ENCODE data around the gene SYTL5.

The SYTL5 gene

DNA sequence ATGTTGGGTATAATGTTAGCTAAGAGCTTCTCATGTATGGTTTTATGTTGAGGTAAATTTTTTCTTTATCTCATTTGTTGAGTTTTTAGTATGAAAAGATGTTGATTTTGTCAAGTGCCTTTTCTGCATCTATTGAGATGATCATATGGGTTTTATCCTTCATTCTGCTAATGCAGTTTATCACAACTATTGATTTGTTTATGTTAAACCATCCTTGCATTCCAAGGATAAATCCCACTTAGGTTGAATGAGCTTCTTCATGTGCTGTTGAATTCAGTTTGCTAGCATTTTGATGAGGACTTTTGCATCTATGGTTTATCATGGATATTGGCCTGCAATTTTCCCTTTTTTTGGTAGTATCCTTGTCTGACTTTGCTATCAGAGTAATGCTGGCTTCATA lies 93.3 kb downstream of the SYTL5 start:
- DNase-seq, result no peak

DNA sequence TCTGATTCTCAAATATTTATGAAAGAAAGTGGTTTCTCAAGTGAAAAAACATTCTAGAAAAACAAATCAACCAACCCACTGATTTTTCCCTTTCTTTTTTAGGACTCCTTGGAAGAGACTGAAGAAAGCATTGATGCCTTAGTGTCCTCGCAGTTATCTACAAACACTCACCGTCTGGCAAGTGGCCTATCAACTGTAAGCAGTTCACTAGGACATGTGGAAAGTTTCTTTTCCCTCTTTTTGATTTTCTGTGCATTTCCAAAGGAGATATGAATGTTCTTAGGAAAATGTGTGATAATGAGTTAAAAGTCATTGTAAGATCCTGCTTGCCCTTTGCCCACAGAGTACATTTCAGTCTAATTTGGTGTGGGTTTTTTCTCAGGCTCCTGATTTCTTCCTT lies 95.9 kb downstream of the SYTL5 start:
- DNase-seq, result no peak

DNA sequence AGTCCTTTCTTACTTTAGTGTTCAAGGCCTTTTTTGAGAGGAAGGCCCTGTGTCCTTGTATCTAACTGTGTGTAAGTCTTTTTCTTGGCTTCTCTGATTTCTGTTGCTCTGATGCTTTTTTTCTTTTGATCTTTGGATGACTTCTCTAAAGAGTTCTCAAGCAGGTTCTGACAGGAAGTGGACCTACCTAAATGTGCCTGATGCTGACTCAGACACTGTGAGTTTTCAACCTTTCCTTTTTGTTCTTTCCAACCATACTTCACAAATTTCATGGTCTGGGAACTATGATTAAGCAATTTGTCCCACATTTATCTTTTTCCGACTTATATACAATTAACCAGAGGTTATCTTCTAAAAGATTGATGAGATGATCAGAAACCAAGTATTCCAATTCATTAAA lies 96.5 kb downstream of the SYTL5 start:
- no peak for DNase-seq

DNA sequence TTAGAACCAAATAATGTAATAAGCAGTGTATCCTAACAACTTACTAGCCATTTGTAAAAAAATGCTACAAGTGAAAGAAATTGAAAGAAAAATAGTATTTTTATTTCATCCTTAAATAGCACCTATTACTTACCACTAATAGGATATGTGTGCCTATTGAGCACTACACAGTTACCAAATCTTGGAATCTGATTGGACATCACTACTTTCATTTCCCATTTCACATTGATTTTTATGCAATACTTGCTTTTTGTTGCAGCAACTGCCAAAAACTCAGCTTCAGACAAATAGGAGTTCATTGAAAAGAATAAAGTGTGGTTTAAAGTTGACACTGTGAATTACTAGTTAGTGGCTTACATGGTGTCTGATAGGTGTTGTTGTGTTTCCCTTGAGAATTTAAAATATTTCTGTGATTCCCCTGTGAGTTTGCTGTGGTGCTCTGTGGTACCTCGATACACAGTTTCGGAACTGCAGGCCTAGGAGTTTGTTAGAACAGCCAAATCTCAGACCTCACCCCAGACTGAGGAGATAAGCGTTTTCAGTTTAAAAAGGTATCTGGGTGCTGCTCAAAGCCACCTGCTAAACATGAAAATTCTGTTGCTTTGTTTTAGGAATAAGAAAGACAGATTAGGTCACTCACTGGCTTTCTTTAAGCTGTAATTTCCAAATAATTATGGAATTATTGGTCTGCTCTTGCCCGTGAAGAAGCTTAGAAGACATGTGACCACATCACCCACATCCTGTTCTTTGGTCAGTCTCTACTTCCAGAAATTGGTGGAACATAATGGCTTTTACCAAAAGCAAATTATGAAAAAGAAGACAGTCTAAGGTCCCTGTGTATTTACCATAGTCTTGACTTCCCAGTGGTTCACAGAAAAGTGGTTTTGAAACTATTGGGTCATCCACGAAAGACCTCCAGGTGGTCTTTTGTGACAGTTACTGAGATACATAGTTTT lies 97.8 kb downstream of the SYTL5 start:
- DNase-seq, result no peak

DNA sequence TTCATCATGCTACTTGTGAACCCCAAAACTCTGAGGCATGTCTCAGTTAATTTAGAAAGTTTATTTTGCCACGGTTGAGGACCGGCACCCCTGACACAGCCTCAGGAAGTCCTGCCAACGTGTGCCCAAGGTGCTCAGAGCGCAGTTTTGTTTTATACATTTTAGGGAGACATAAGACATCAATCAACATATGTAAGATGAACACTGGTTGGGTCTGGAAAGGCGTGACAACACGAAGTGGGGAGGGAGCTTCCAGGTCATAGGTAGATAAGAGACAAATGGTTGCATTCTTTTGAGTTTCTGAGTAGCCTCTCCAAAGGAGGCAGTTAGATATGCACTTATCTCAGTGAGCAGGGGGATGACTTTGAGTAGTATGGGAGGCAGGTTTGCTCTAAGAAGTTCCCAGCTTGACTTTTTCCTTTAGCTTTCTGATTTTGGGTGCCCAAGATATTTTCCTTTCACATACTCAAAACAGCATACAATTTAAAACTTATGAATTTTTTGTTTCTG lies 98.9 kb downstream of the SYTL5 start:
- no peak for DNase-seq

DNA sequence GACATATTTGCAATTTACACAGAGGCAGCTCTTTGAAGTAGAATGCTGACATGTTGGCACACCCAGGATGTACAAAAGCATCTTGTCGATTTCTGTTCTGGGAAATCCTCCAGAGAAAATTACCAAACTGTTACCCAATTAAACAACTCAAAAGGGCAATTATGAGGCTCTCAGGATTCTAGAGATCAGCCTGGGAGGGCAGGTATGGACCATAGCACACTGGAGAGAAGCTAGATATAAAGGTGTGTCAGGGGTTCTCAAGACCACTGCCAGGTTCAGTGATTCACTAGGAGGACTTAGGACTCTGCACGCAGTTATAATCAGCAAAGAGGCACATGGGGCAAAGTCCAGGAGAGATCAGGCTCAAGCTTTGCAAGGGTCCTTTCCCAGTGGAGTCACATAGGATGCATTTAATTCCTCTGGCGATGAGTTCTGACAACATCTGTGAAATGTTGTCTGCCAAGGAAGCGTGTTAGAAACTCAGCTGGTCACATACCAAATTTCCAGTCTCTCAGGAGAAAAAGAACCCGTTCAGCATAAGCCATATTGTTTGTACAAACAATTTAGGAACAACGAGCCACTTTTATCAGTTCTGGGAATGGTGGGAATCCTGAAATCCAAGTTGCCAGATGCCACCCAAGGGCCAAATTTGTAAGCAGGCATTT lies 100.8 kb downstream of the SYTL5 start:
- DNase-seq, result no peak

DNA sequence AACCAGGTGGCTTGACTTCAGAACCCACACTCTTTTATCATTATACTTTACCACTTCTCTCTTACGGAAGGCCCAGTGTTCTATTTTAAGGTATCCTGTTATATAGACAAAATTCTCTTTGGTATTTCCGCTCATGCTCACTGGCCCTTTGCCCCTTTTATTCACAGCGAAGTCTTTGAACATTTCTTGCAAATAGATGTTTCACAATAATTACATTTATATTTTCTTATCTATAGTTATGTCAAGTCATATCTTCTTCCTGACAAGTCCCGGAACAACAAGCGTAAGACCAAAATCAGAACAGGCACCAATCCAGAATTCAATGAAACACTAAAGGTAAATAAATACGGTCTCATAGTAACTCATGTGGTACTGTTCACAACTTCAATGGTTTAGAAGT lies 102.0 kb downstream of the SYTL5 start:
- DNase-seq, result no peak

DNA sequence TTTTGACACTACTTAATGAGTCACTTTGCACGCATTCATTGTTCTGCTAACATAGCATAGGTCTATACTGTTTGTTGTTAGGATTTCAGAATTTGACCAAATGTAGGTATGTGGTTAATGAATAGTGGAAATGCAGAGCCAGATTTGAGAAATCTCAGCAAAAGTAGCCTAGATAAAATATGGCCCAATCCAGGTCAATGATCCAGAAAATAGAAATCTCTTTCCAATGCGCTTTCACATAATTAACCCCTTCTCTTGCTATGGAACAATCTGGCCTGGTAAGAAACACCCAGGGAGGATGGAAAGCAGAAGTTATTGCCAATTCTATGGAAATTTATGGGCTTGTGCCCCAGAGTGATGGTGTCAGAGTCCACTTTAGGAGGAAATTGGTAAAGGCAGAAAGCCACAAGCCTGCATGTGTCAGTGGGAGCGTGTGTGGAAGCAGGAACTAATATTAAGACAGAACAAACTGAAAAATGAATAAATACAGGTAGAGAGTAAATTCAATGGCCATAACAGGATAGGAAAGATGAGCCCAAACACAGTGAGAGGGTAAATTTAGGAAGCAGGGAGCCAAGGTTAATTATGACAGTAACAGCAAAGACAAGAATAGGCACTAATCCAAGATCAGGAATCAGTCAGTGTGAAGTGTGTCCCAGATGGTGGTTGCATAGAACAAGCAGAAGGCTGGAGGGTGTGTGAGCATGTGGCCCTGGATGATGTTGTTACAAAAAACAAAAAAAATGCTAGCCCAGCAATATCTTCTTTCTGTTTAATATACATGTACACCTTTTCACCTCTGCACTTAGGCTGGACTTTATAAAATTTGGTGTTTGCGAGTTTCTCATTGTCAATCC lies 102.9 kb downstream of the SYTL5 start:
- no peak for DNase-seq

DNA sequence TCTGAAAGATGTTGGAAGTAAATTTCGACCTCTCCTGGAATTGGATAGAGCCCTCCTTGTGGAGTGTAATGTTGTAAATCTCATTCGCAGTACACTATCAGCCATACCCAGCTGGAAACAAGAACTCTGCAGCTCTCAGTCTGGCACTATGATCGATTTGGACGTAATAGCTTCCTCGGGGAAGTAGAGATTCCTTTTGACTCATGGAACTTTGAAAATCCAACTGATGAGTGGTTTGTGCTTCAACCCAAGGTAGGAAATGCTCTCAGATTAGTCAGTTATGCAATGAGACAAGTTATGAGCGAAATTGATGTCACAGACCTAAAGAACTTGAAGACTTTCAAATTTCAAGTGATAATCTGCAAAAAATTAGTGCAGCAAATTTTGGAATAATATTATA lies 103.9 kb downstream of the SYTL5 start:
- DNase-seq, result no peak

DNA sequence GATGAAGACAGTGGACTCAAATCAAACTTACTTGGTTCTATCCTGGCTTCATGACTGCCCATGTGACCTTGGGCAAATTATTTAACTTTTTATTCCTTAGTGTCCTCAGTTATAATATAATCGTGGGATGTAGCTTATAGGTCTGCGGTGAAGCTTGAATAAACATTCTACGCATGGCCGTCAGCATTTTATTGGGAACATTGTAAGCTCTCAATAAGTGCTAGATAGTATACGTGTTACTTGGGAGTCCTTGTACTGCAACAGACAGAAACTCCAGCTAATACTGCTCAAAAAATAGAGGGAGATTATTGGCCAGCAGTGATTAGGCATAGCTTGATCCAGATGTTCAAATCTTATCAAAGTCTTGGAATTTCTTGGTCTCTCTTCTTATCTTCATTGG lies 104.8 kb downstream of the SYTL5 start:
- no peak for DNase-seq

DNA sequence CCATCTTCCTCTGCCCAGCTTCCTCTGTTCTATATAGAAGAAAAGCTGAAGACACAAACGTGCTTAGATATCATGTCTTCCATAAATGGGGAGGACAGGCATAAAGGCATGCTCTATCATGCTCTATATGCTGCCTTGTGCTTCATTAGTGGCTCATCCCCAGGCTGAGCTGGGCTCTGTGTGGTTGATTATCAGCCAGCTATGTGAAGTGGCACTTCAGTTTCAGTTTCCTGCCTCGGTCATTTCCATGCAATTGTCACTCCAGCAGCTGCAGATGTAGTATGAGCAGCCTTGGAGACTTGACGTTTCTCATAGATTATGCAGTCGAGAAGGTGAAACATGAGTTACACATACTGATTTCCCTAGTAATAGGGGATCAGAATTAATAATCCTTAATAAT lies 106.2 kb downstream of the SYTL5 start:
- no peak for DNase-seq

DNA sequence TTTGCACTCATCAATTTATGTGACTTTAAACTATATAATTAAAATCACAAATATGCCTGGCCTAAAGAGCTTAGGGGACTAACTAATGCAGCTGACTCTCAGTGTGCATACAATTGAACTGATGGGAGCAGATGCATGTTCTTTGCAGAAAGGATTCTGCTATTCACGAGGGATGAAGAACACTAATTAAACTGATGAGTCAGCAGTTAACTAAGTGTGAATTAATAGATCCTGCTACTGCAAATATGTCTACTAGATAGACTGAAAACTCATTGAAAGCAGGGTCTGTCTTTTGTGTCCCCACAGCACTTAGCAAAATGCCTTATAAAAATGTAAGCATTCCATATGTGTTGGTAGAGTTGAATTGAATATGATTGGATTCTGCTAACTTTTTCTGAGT lies 110.4 kb downstream of the SYTL5 start:
- DNase-seq, result no peak

DNA sequence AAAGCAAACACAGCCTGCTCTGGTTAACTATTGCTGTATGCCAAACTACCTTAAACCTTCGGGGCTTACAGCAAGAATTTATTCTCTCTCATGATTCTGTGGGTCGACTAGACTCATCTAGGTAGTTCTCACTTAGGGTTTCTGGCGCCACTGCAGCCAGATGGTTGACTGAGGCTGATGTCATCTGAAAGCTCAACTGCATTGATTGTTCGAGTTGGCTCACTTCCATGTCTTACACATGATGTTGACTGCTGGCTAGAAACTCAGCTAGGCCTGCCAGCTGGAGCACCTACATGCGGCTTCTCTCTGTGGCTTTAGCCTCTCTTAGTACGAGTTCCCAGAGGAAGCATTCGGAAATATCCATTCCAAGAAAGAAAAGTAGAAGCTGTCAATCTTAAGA lies 111.1 kb downstream of the SYTL5 start:
- no peak for DNase-seq

DNA sequence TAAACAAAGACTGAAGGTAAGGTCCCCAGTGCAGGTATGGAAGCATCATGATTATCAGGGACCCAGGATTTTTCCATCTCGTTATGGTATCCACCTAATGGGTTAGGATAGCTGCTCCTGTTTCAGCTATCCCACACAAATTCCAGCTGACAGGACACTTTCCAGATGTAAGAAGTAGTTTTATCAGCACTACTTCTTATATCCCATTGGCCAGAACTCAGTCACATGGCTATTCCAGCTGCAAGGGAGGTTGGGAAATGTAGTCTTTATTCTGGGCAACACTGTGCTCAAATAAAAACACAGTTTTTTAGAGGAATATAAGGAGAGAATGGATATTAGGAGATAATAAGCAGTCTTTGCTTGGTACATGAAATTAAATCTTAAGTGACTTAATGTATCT lies 117.6 kb downstream of the SYTL5 start:
- no peak for DNase-seq

DNA sequence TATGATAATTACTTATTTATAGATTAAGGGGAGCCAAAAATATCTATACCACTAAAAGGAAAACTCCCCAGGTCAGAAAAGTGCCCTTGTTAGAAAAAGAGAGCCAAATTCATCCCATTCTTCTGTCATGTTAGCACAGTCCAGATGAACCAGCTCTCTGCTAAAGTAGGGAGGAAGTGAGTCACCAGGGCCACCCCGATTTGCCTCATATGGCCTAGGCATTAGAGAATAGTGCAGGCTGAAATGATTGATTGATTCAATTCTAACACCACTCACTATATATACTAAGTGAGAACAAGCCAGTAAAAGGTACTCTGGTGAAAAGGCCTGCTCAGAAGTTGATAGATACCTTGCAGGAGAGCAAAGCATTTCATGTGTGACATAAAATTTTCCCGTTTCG lies 119.8 kb downstream of the SYTL5 start:
- no peak for DNase-seq

DNA sequence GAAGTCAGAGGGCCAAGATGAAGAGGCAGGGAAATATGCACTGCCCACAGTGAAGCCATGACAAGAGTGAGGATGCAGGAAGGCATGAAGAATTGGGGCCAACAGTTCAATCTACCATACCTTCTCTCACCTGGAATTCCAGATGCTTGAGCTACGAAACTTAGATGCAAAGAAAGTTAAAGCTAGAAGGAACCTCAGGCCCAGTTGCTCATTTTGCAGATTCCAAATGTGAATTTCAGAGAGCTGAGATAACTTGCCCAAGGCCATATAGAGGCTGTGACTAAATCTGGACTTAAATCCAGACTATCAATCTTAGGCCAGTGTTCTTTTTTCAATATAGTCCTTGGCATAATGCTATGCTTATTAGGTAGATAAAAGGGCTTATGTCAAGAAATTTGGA lies 121.6 kb downstream of the SYTL5 start:
- DNase-seq, result no peak

DNA sequence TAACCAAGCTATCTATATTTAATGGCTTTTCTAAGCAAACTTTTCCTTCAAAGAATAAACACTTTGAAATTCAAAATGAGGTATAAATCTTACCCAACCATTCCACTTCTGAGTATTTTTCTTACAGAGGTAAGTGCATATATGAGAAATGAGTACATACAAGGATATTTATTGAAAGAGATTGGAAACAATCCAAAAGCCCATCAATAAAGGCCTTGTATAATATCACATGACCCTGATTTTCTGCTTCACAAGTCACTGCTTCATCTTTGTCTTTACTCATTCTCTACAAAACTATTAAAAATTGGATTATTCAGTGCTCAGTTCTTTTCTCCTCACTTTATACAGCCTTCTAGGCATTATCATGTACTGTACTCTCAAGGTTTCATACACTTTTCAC lies 123.0 kb downstream of the SYTL5 start:
- no peak for DNase-seq

DNA sequence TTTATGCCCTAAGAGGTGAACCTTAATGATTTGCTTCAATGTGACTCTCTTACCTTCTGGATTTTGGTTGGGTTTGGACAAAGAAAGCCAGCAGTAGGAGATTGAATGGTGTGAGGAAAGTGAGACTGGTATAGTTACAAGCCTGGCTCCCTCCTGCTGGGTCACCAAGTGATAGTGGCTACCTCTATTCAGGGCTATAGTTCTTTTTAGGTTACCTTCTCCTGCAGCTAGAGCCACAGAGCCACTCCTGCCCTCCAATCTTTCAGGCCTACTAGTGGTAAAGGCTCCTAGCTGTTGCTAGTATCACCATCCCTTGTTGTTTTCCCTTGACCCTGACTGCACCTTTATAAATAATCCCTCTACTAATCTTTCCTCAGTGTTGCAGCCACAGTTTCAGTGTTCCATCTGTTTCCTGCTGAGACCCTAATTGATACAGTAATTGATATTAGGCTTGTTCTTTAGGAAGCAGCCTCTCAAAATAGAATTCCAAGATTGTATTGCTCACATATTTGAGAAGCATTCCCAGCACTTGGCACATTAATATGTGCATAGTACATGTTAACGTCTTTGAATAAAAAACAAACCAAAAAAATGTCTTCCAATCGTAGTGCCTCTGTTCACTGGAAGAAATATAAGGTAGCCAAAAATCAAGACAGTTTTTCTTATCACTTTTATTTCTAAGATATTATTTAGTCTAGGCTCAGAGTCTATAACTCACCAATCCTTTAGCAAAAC lies 132.0 kb downstream of the SYTL5 start:
- DNase-seq, result no peak

DNA sequence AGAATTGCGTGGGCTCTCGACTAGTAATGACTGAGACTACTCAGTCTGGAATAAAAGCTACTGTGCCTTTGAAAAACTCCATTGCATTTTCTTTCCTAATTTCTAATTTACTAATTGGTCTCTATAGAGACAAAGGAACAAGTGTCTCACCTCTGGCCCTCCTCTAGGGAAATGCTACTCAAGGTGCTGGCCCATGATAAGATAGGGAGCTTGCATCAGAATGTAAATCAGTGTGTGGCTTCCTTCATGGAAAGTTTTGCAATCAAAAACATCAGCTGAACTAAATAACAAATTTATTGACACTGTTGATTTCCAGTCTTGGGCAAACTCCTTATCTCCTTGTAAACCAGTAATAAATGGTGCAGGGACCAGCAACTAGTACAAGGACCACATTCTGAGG lies 132.5 kb downstream of the SYTL5 start:
- no peak for DNase-seq

DNA sequence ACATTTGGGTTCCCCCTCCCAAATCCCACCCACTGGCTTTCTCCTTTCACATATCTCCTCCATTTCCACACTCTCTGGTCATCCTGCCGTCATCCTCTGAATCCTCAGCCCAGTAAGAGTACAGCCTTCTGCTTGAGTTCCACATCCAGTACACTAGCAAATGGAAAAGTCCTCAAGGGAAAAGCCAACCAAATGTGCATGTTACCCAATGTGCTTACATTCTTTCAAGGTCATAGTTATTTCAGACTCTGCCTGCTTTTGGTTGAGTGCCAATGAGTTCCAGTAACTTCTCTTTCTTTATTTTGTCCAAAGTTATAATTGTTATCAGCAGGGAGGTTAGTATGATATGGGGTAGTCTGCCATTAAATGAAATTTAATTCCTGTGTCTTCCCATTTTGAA lies 136.3 kb downstream of the SYTL5 start:
- DNase-seq, result no peak

DNA sequence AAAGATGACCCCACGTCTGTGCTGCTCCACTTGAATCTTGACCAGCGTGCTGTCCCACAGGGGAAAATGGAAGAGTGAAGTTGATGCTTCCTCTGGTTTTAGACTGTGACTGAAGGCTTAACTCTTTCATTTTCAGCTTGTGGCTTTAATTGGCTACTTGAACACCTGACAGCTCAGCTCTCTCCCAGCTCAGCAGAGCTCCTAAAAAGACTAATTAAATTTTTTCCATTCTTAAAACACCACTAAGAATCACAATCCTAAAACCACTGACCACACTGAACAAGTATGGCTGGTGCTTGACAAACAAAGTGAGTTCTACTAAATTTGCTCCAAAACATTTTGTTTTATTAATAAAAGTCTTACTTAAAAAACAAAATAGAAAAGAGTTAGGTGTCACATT lies 142.7 kb downstream of the SYTL5 start:
- DNase-seq, result no peak

DNA sequence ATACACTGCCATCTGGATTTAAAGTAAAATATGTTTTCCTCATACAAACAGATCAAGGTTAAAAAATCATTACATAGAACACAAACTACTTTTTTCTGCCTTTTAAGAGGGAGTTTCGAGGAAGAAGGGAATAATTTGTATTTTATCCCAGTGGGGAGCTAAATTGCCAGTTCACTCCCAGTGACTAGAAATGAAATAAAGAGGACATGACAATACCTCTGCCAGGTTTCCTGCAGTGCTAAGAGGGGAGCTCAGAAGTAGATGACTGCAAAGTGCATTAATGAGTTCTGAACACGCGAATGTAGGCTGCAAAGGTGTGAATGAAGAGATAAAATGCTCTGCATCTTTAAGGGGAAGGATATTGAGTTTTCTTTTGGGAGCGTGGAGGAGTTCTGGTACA lies 144.6 kb downstream of the SYTL5 start:
- DNase-seq, result no peak

DNA sequence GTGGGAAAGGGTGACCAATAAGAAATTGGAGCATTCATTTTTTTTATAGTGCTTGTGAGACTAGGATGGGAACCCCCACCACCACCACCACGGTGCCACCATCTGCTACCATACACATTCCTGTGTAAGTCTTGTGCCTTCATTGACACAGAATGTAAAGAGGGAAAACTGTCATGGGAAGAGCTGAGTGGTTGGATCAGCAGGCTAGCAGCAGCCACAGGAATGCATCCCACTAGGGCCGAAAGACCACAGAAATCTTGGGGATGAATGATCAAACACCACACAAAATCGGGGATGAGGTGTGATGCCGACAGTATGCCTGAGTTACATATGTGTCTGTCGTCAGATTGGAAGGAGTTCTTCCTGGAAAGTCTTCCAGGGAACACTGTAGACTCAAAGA lies 145.1 kb downstream of the SYTL5 start:
- DNase-seq, result no peak

All from NK-92 treated with Interleukin-12 subunit alpha and Interleukin-12 subunit beta, amount 100 ng/mL, for 24 hours (cell line).